ENCODE data around the gene GNAZ. TPM values are rescaled to one million over a fixed set of nuclear protein-coding genes. Genes with fewer than 3 reads are reported as not detected.

Gene GNAZ
- total RNA-seq, 1 donor from 2014 or later, result 13.7 TPM

- Histone ChIP-seq H3K4me1 (no peaks in the 10 kb centered on the region), H3K9me3 (no peaks in the 10 kb centered on the region), H3K27ac (no peak overlapping the region), H3K4me3 (no peak overlapping the region), H3K36me3 (no peaks in the 10 kb centered on the region), H3K27me3 (no peaks in the 10 kb centered on the region)
- intact Hi-C loops (cut with DNase I), result no loop called here
- no peak for TF ChIP-seq CTCF (IDR thresholded peaks at IDR 0.05)
- DNase-seq (ENCODE audit: low spot score in 2 of 2), result no peak
These were observed 15.0 kb downstream of the GNAZ start for GRCh38 chr22:23085351-23085671.

- no peaks in the 10 kb centered on the region for H3K4me1 ChIP-seq
- H3K27me3 ChIP-seq, result no peaks in the 10 kb centered on the region
- no peak for TF ChIP-seq CTCF (IDR thresholded peaks at IDR 0.05)
- H3K27ac ChIP-seq, result no peak overlapping the region
- H3K36me3 ChIP-seq, result no peaks in the 10 kb centered on the region
- H3K4me3 ChIP-seq, result no peak overlapping the region
- no peaks in the 10 kb centered on the region for H3K9me3 ChIP-seq
- intact Hi-C loops (cut with DNase I), result no loop called here
- no peak for DNase-seq (ENCODE audit: low spot score in 2 of 2)
These were observed 15.5 kb downstream of the GNAZ start for GRCh38 chr22:23085785-23086184.

GRCh38 chr22:23086263-23086662 lies 15.9 kb downstream of the GNAZ start:
- H3K36me3 ChIP-seq, result no peaks in the 10 kb centered on the region
- no peaks in the 10 kb centered on the region for H3K27me3 ChIP-seq
- H3K4me1 ChIP-seq, result no peaks in the 10 kb centered on the region
- no peak for TF ChIP-seq CTCF (IDR thresholded peaks at IDR 0.05)
- H3K27ac ChIP-seq, result no peak overlapping the region
- H3K9me3 ChIP-seq, result no peaks in the 10 kb centered on the region
- no peak overlapping the region for H3K4me3 ChIP-seq
- no peak for DNase-seq (ENCODE audit: low spot score in 2 of 2)
- intact Hi-C loops (cut with DNase I), result no loop called here

DNA sequence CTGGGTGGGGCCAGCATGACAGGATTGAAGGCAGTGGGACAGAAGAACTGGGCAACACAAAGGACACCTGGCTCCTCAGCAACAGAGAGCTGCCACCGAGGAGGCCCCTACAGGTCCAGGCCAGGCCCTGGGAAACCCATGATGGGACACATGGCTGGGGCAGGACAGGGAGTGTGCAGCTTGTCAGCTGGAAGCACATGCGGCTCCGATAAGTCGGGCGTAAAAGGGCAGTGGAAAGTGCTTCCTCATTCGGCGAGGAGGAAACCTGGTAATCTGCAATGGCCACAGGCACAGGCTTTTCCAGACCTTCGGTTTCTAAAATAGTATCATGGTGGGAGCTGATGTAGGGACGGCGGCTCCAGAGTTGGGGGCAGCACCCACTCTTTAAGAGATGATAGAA lies 16.5 kb downstream of the GNAZ start:
- no peaks in the 10 kb centered on the region for H3K9me3 ChIP-seq
- no peak for TF ChIP-seq CTCF (IDR thresholded peaks at IDR 0.05)
- no peak overlapping the region for H3K27ac ChIP-seq
- H3K36me3 ChIP-seq, result no peaks in the 10 kb centered on the region
- H3K4me3 ChIP-seq, result no peak overlapping the region
- H3K4me1 ChIP-seq, result no peaks in the 10 kb centered on the region
- no peaks in the 10 kb centered on the region for H3K27me3 ChIP-seq
- no peak for DNase-seq (ENCODE audit: low spot score in 2 of 2)
- intact Hi-C loops (cut with DNase I), result no loop called here

- H3K4me3 ChIP-seq, result no peak overlapping the region
- no peaks in the 10 kb centered on the region for H3K4me1 ChIP-seq
- no peak for TF ChIP-seq CTCF (IDR thresholded peaks at IDR 0.05)
- no peak for DNase-seq (ENCODE audit: low spot score in 2 of 2)
- H3K27ac ChIP-seq, result no peak overlapping the region
- intact Hi-C loops (cut with DNase I), result no loop called here
- H3K36me3 ChIP-seq, result no peaks in the 10 kb centered on the region
- no peaks in the 10 kb centered on the region for H3K27me3 ChIP-seq
- H3K9me3 ChIP-seq, result no peaks in the 10 kb centered on the region
These were observed 17.9 kb downstream of the GNAZ start for GRCh38 chr22:23088199-23088604.

DNA sequence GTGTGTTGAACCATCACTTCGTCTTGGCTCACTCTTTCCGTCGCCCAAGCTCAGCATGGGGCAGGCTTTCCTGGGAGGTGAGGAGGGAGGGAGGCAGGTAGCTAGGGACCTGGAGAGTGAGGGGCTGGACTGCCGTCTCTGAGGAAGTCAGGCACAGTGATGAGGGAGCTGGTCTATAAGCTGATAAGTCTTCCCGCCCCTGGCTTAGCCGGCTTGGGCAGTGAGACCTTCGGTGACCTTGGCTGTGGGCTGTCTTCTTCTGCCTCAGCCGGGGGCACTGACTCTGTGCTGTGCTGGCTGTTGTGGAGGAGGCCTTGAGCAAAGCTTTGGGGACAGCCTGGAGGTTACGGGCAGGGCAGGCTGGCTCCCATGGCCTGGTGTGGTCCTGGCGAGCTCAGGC lies 18.7 kb downstream of the GNAZ start:
- Histone ChIP-seq H3K27me3 (no peaks in the 10 kb centered on the region), H3K9me3 (no peaks in the 10 kb centered on the region), H3K36me3 (no peaks in the 10 kb centered on the region), H3K4me3 (no peak overlapping the region), H3K27ac (no peak overlapping the region), H3K4me1 (no peaks in the 10 kb centered on the region)
- no peak for TF ChIP-seq CTCF (IDR thresholded peaks at IDR 0.05)
- intact Hi-C loops (cut with DNase I), result no loop called here
- DNase-seq (ENCODE audit: low spot score in 2 of 2), result no peak

Data from ascending aorta (tissue), 2 donors.